ENCODE data around the gene TOP3B. TPM values are rescaled to one million over a fixed set of nuclear protein-coding genes. Genes with fewer than 3 reads are reported as not detected.

The TOP3B gene
- total RNA-seq, 2 experiments from 2014 or later, result 33.6 to 34.0 TPM

DNA sequence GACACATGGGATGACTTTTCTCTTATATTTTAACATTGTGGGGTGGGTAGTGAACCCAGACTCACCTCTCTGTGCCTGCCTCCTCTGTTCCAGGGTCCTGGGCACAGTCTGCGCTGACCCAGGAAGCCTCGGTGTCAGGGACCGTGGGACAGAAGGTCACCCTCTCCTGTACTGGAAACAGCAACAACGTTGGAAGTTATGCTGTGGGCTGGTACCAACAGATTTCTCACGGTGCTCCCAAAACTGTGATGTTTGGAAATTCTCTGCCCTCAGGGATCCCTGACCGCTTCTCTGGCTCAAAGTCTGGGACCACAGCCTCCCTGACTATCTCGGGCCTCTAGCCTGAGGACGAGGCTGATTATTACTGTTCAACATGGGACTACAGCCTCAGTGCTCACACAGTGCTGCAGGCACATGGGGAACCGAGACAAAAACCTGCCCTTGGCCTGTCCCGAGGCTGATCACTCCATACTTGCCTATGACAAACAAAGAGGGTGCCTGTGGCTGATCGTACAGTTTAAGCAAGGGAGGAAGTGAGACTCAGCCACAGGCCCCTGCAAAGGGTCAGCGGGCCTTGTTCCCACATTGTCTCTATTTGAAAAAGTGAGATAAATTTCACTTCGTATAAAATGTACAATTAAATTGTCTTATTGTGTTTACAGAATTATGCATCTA is 43.7 kb upstream of the TOP3B start:
- H3K9me3 Mint-ChIP-seq, result no peaks in the 10 kb centered on the region
- H3K27ac Mint-ChIP-seq, result no peak overlapping the region

DNA sequence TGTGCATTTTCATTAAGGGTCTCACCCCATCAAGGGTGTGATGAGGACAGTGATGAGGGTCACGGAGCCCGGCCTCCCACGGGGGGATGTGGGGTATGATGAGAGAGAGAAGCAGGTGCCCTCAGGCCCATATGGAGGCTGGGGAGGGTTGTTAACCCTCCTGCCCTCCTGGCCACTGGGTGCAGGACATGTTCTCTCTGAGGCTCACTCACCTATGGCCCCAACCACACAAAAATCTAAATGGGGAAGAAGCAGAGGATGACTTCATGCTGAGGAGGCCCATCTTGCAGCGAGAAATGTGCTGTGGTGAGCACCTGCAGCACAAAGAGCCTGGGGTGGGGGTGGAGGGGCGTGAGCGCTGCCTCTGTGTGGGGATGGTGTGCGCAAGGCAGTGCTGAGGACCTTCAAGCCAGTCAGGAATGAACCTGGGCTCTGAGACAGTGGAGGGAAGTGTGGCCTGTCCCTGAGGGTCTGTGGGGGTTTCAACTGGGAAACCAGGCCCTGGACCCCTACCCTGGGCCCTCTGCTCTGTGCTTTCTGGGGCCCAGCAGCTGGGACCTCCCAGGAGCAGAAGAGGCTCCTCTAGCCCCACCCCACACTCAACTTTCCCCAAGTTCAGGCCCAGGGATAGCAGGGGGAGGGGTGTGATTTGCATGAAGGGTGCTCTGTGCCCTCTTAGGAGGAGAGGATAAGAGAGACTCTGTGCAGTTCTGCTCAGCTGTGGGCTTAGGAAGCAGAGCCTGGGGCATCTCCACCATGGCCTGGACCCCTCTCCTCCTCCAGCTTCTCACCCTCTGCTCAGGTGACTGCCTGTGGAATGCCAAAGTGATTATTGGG is 43.0 kb upstream of the TOP3B start:
- intact Hi-C loops (cut with micrococcal nuclease), result no loop called here
- ATAC-seq, result no peak
- TF ChIP-seq, protein P1, sequence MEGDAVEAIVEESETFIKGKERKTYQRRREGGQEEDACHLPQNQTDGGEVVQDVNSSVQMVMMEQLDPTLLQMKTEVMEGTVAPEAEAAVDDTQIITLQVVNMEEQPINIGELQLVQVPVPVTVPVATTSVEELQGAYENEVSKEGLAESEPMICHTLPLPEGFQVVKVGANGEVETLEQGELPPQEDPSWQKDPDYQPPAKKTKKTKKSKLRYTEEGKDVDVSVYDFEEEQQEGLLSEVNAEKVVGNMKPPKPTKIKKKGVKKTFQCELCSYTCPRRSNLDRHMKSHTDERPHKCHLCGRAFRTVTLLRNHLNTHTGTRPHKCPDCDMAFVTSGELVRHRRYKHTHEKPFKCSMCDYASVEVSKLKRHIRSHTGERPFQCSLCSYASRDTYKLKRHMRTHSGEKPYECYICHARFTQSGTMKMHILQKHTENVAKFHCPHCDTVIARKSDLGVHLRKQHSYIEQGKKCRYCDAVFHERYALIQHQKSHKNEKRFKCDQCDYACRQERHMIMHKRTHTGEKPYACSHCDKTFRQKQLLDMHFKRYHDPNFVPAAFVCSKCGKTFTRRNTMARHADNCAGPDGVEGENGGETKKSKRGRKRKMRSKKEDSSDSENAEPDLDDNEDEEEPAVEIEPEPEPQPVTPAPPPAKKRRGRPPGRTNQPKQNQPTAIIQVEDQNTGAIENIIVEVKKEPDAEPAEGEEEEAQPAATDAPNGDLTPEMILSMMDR (IDR thresholded peaks at IDR 0.05), result no peak
- no peaks in the 10 kb centered on the region for H3K36me3 Mint-ChIP-seq (ENCODE audit: low read depth)
- no peaks in the 10 kb centered on the region for H3K27me3 Mint-ChIP-seq
- POLR2A ChIA-PET, result no interaction called here
- DNase-seq, result no peak
- H3K4me3 Mint-ChIP-seq, result no peak overlapping the region
- CTCF ChIA-PET, result no interaction called here
- no peaks in the 10 kb centered on the region for H3K9me3 Mint-ChIP-seq
- H3K4me1 Mint-ChIP-seq (ENCODE audit: low read depth), result no peaks in the 10 kb centered on the region
- H3K27ac Mint-ChIP-seq, result no peak overlapping the region

More for the DNA sequence above, 43.7 kb upstream of the TOP3B start:
- Mint-ChIP-seq H3K4me3 (no peak overlapping the region), H3K4me1 (ENCODE audit: low read depth) (no peaks in the 10 kb centered on the region), H3K36me3 (ENCODE audit: low read depth) (no peaks in the 10 kb centered on the region), H3K27me3 (no peaks in the 10 kb centered on the region)
- TF ChIP-seq, protein P1 (IDR thresholded peaks at IDR 0.05), result no peak
- ATAC-seq, result no peak
- ChIA-PET POLR2A (no interaction called here), CTCF (no interaction called here)
- intact Hi-C loops (cut with micrococcal nuclease), result no loop called here
- DNase-seq, result no peak

DNA sequence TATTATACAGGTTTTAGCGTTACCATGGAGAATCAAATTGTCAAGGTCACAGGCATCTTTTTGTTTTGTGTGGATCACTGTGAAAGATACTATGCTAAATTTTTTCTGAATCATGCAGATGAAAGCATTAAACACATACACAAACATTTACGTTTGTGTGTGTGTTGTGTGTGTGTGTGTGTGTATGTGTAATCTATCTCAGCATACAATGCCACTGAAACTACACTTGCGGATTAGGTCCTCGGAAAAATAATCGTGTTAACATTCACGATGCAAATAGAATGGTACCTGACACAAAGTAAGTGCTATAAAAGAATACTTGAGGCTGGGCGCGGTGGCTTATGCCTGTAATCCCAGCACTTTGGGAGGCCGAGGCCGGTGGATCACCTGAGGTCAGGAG is 41.9 kb upstream of the TOP3B start:
- no peaks in the 10 kb centered on the region for H3K9me3 Mint-ChIP-seq
- no peaks in the 10 kb centered on the region for H3K4me1 Mint-ChIP-seq (ENCODE audit: low read depth)
- no peak overlapping the region for H3K27ac Mint-ChIP-seq
- H3K4me3 Mint-ChIP-seq, result no peak overlapping the region
- intact Hi-C loops (cut with micrococcal nuclease), result no loop called here
- no peaks in the 10 kb centered on the region for H3K27me3 Mint-ChIP-seq
- DNase-seq (no peak), ATAC-seq (no peak)
- ChIA-PET POLR2A (no interaction called here), CTCF (interaction anchor here (1.2 kb wide), 1 partner anchor 52 kb away, joined by 4 read pairs; no protein-coding TSS in a partner anchor)
- TF ChIP-seq, protein P1 (IDR thresholded peaks at IDR 0.05), result no peak
- no peaks in the 10 kb centered on the region for H3K36me3 Mint-ChIP-seq (ENCODE audit: low read depth)

DNA sequence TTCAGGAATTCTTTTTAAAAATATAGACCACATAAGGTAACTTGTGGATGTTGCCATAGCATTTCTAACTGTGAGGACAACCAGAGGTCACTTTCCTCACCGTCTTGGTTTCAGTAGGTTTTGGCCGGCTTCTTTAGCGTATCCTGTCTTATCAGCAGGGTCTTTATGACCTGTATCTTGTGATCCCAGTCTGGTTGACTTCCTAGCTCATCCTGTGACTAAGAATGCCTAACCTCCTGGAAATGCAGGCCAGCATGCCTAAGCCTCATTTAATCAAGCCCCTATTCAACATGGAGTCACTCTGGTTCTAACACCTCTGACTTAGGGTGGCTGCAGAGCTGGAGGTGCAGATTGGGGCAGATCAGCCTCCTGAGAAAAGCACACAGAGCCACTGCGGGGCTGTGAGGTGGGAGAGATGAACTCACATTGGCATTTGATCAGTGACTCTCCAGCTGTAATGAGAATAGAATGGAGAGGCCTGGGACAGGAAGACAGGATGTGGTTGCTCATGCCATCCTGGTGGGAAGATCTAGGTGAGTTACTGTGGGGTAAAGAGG is 41.1 kb upstream of the TOP3B start:
- intact Hi-C loops (cut with micrococcal nuclease), result no loop called here
- ATAC-seq, result no peak
- CTCF ChIA-PET, result interaction anchor here (1.2 kb wide), 1 partner anchor 51 kb away, joined by 4 read pairs; no protein-coding TSS in a partner anchor
- H3K27ac Mint-ChIP-seq, result no peak overlapping the region
- H3K36me3 Mint-ChIP-seq (ENCODE audit: low read depth), result no peaks in the 10 kb centered on the region
- no peaks in the 10 kb centered on the region for H3K9me3 Mint-ChIP-seq
- H3K27me3 Mint-ChIP-seq, result no peaks in the 10 kb centered on the region
- POLR2A ChIA-PET, result no interaction called here
- H3K4me3 Mint-ChIP-seq, result no peak overlapping the region
- TF ChIP-seq, protein P1 (IDR thresholded peaks at IDR 0.05), result no peak
- no peaks in the 10 kb centered on the region for H3K4me1 Mint-ChIP-seq (ENCODE audit: low read depth)
- no peak for DNase-seq
